GM12878 (cell line): ENCODE data around the gene ACOT13. TPM values are rescaled to one million over a fixed set of nuclear protein-coding genes. Genes with fewer than 3 reads are reported as not detected.

Experiments used
- ATAC-seq: fragments of 200-7000 bp; cut with Tn5 transposase; 3 replicates; pipeline ENCODE4 v1.9.1; 2020; ENCODE audit warnings: mild to moderate bottlenecking, moderate library complexity
- BruUV-seq: library from RNA; stranded (reverse); fragments of 400-500 nt; replicated peaks from 2 replicates; lab custom pipeline; 2021; lab: Mats Ljungman, UMichigan
- CTCF ChIA-PET: fragments of 300-600 bp; sonication (Branson Sonifier 250); formaldehyde crosslinking; extraction: SDS; loops from one replicate; lab custom pipeline; 2021; ENCODE audit warnings: inconsistent platforms; lab: Yijun Ruan, JAX
- POLR2A ChIA-PET: fragments of 350-600 bp; formaldehyde crosslinking; extraction: SDS; loops from one replicate; lab custom pipeline; 2021; ENCODE audit warnings: inconsistent platforms; lab: Charles Lee
- RAD21 ChIA-PET: fragments of 300-600 bp; sonication (Branson Sonifier 250); formaldehyde crosslinking; loops from one replicate; lab custom pipeline; 2023; ENCODE audit warnings: antibody characterized with exemption; ENCODE audit not compliant: unreplicated experiment; lab: Charles Lee
- SMC1A ChIA-PET: fragments of 300-600 bp; sonication (Branson Sonifier 250); formaldehyde crosslinking; loops from one replicate; lab custom pipeline; 2023; ENCODE audit not compliant: unreplicated experiment, uncharacterized antibody; lab: Charles Lee
- DNase-seq: peaks from one replicate; pipeline ENCODE4 v3.0.0-alpha.2; 2011; ENCODE audit warnings: low read depth, low spot score
- FAIRE-seq: peaks from 3 replicates; lab custom pipeline; 2011; peaks lifted over from hg19 to GRCh38; lab: Jason Lieb, UNC
- H2AFZ ChIP-seq: 2 replicates; pipeline ENCODE4 v1.6.0; 2011; ENCODE audit warnings: low read depth, low read length, control low read depth; ENCODE audit not compliant: control insufficient read depth
- H3K27ac ChIP-seq: 2 replicates; pipeline ENCODE4 v1.5.1; 2011; ENCODE audit warnings: control low read depth; ENCODE audit not compliant: control insufficient read depth, insufficient read depth
- H3K27me3 ChIP-seq, 2 experiments: replicated peaks in 1 of 2; 2 replicates each; pipeline versions ENCODE4 v1.6.0 to v1.6.1; 2011; ENCODE audit warnings: low read length in 1 of 2; ENCODE audit not compliant: control insufficient read depth in 2 of 2, insufficient read depth in 2 of 2
- H3K36me3 ChIP-seq, 2 experiments: 2 replicates each; pipeline ENCODE4 v1.5.1; 2011; ENCODE audit warnings: low read length in 1 of 2; ENCODE audit not compliant: control insufficient read depth in 2 of 2, insufficient read depth in 2 of 2
- H3K4me1 ChIP-seq: 2 replicates; pipeline ENCODE4 v1.6.1; 2011; ENCODE audit warnings: mild to moderate bottlenecking, low read length, moderate library complexity, mixed read lengths; ENCODE audit not compliant: control insufficient read depth, insufficient read depth
- H3K4me2 ChIP-seq: 2 replicates; pipeline ENCODE4 v1.6.0; 2011; ENCODE audit warnings: control low read depth; ENCODE audit not compliant: control insufficient read depth, insufficient read depth
- H3K4me3 ChIP-seq: fragments of 200-600 bp; sonication (generic); 2 replicates; pipeline ENCODE4 v1.5.1; 2016
- H3K79me2 ChIP-seq: 2 replicates; pipeline ENCODE4 v1.6.0; 2011; ENCODE audit warnings: low read length; ENCODE audit not compliant: control insufficient read depth, insufficient read depth
- H3K9ac ChIP-seq: 2 replicates; pipeline ENCODE4 v1.8.0; 2011; ENCODE audit warnings: low read length, control low read depth, mixed read lengths; ENCODE audit not compliant: control insufficient read depth, insufficient read depth
- H3K9me3 ChIP-seq: replicated peaks from 3 replicates; pipeline ENCODE4 v1.5.1; 2011; ENCODE audit warnings: mild to moderate bottlenecking, low read length; ENCODE audit not compliant: control insufficient read depth, insufficient read depth
- H4K20me1 ChIP-seq: 2 replicates; pipeline ENCODE4 v1.6.0; 2011; ENCODE audit not compliant: control insufficient read depth, insufficient read depth
- BRCA1 ChIP-seq: IDR thresholded peaks from 2 replicates; pipeline ENCODE4 v1.6.1; 2011; ENCODE audit warnings: low read depth, low read length, improper control_type of control experiment
- GABPA ChIP-seq: IDR thresholded peaks from 2 replicates; pipeline ENCODE4 v1.6.1; 2014; ENCODE audit warnings: antibody characterized with exemption, low read depth, mild to moderate bottlenecking, inconsistent platforms
- PAX5 ChIP-seq: IDR thresholded peaks from 2 replicates; pipeline ENCODE4 v1.6.1; 2011; ENCODE audit warnings: low read depth, low read length, borderline replicate concordance
- ZNF217 ChIP-seq: fragments of 450-650 bp; IDR thresholded peaks from 2 replicates; pipeline ENCODE4 v1.6.1; 2017; ENCODE audit warnings: antibody characterized with exemption, mild to moderate bottlenecking
- WGBS: methylation state at CpG from one replicate; pipeline ENCODE4 v1.1.6; 2016; ENCODE audit warnings: low lambda C conversion rate; ENCODE audit not compliant: insufficient replicate concordance, insufficient coverage; ENCODE audit errors: missing lambda C conversion rate; 5-methylcytosine and 5-hydroxymethylcytosine counted together
- in situ Hi-C: fragments of 300-500 bp; cut with MboI; formaldehyde crosslinking; loops from 9 replicates; pipeline ENCODE4 v1.14.3; 2018; ENCODE audit warnings: mixed read lengths
- intact Hi-C: fragments of 100-400 bp; cut with micrococcal nuclease; formaldehyde crosslinking; loops from one replicate; pipeline ENCODE4 v1.14.2; 2022; ENCODE audit not compliant: unreplicated experiment
- polyA plus RNA-seq, 11 experiments: library from polyadenylated mRNA; depleted of rRNA in 4 of 11; unstranded in 6 of 11; stranded (reverse) in 5 of 11; fragments of >200 nt; fragmentation: Nextera tagmentation in 4 of 11; fragmentation: Illumina TruSeq in 1 of 11; extraction: Ambion mirVana in 4 of 11; extraction: Trizol in 1 of 11; gene quantifications; 1 replicate in 1 of 11; 2 replicates in 10 of 11; pipeline versions ENCODE4 v1.2.1 to v1.2.3, GENCODE V29; 2011 to 2016; ENCODE audit warnings: inconsistent platforms in 2 of 11, missing spikeins in 2 of 11, low read depth in 1 of 11
- total RNA-seq, 4 experiments: library from RNA; depleted of rRNA in 3 of 4; stranded (reverse); fragments of >200 nt in 3 of 4; fragmentation: Illumina TruSeq in 1 of 4; extraction: Trizol in 1 of 4; gene quantifications; 2 replicates each; pipeline versions ENCODE4 v1.2.1 to v1.2.3, GENCODE V29; 2013 to 2021
- TF ChIP-seq, protein P1 (sequence below): fragments of 450-650 bp; IDR thresholded peaks from 2 replicates; pipeline ENCODE4 v1.6.1; 2018; ENCODE audit warnings: mild to moderate bottlenecking, low read depth, moderate library complexity; ENCODE audit not compliant: partially characterized antibody

ACOT13 gene
- total and polyA plus RNA-seq, 10 of the 15 experiments (the other 5 are each of a cell fraction or from before 2014, with no cell fraction given) = 6.0 to 60.6 (median 36.6) TPM

GRCh38 chr6:24696097-24696496 lies 29.2 kb downstream of the ACOT13 start:
- Histone ChIP-seq H2AFZ (no peak overlapping the region), H3K27ac (no peak overlapping the region), H3K36me3 (no peaks in the 10 kb centered on the region), H3K4me2 (no peak overlapping the region), H4K20me1 (no peaks in the 10 kb centered on the region), H3K4me1 (no peaks in the 10 kb centered on the region; the same call in 1 of the 2 replicates), H3K27me3 (no peaks in the 10 kb centered on the region), H3K9me3 (no peaks in the 10 kb centered on the region)
- ATAC-seq (no peak), FAIRE-seq (no peak), DNase-seq (no peak)
- SMC1A ChIA-PET = interaction anchor here (1.2 to 2.2 kb wide), 4 partner anchors 62 to 173 kb away, joined by 3 to 7 read pairs (median 4); no protein-coding TSS in a partner anchor
- POLR2A ChIA-PET = no interaction called here
- intact Hi-C loops = no loop called here
- RAD21 ChIA-PET = interaction anchor here (0.9 to 1.6 kb wide), 2 partner anchors 112 to 114 kb away, joined by 4 to 9 read pairs; no protein-coding TSS in a partner anchor
- WGBS = 95% methylated on average over 2 of the region's 2 CpGs
- no peak for TF ChIP-seq GABPA
- TF ChIP-seq PAX5 = no peak
- TF ChIP-seq, protein P1, sequence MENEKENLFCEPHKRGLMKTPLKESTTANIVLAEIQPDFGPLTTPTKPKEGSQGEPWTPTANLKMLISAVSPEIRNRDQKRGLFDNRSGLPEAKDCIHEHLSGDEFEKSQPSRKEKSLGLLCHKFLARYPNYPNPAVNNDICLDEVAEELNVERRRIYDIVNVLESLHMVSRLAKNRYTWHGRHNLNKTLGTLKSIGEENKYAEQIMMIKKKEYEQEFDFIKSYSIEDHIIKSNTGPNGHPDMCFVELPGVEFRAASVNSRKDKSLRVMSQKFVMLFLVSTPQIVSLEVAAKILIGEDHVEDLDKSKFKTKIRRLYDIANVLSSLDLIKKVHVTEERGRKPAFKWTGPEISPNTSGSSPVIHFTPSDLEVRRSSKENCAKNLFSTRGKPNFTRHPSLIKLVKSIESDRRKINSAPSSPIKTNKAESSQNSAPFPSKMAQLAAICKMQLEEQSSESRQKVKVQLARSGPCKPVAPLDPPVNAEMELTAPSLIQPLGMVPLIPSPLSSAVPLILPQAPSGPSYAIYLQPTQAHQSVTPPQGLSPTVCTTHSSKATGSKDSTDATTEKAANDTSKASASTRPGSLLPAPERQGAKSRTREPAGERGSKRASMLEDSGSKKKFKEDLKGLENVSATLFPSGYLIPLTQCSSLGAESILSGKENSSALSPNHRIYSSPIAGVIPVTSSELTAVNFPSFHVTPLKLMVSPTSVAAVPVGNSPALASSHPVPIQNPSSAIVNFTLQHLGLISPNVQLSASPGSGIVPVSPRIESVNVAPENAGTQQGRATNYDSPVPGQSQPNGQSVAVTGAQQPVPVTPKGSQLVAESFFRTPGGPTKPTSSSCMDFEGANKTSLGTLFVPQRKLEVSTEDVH = no peak
- no peak for TF ChIP-seq ZNF217
- TF ChIP-seq BRCA1 = no peak
- TF ChIP-seq, all 136 proteins: peak for 0
- BruUV-seq = no TSS peak
- CTCF ChIA-PET = interaction anchor here (0.7 to 4.8 kb wide), 8 partner anchors 19 to 173 kb away, joined by 3 to 35 read pairs (median 4); no protein-coding TSS in a partner anchor
- H3K4me3 ChIP-seq = no peak overlapping the region
- H3K79me2 ChIP-seq = no peaks in the 10 kb centered on the region
- in situ Hi-C loops = loop anchor here (5.0 to 10.0 kb wide), 3 partner anchors 114 to 411 kb away; no protein-coding TSS in a partner anchor
- no peak overlapping the region for H3K9ac ChIP-seq
